Memory B cell (primary cell): ENCODE data around the gene KRT32.
A peak's percentile ranks its signal among the peaks of the same experiment; 100 is the strongest.

Source experiments
- ATAC-seq: fragments of 150-1000 bp; cut with Tn5 transposase; 2 replicates; pipeline ENCODE4 v1.10.0; 2021; ENCODE audit warnings: low read depth, mild to moderate bottlenecking, moderate library complexity
- DNase-seq, 2 donors: peaks; one replicate each; pipeline ENCODE4 v3.0.0; 2022; ENCODE audit warnings: low spot score in 2 of 2
- H3K27ac Mint-ChIP-seq: one replicate; pipeline ENCODE4 v1.8.0; 2022; ENCODE audit warnings: mild to moderate bottlenecking, moderate library complexity, mixed read lengths
- H3K27me3 Mint-ChIP-seq: one replicate; pipeline ENCODE4 v1.8.0; 2022; ENCODE audit warnings: mixed read lengths
- H3K36me3 Mint-ChIP-seq: one replicate; pipeline ENCODE4 v1.8.0; 2022; ENCODE audit warnings: mild to moderate bottlenecking, mixed read lengths
- H3K4me1 Mint-ChIP-seq: one replicate; pipeline ENCODE4 v1.8.0; 2022; ENCODE audit warnings: mixed read lengths
- H3K4me3 Mint-ChIP-seq: one replicate; pipeline ENCODE4 v1.8.0; 2022; ENCODE audit warnings: mild to moderate bottlenecking, moderate library complexity, mixed read lengths
- H3K9me3 Mint-ChIP-seq: one replicate; pipeline ENCODE4 v1.8.0; 2022; ENCODE audit warnings: mixed read lengths

Gene KRT32

GRCh38 chr17:41503202-41503601 lies 36.0 kb upstream of the KRT32 start:
- no peak overlapping the region for H3K4me3 Mint-ChIP-seq
- ATAC-seq (no peak), DNase-seq (no peak)
- H3K27ac Mint-ChIP-seq: no peak overlapping the region
- H3K4me1 Mint-ChIP-seq: peaks cover 15% of the 10 kb centered on the region
- peaks cover 15% of the 10 kb centered on the region for H3K27me3 Mint-ChIP-seq
- H3K9me3 Mint-ChIP-seq: no peaks in the 10 kb centered on the region
- H3K36me3 Mint-ChIP-seq: no peaks in the 10 kb centered on the region

- H3K4me3 Mint-ChIP-seq: no peak overlapping the region
- DNase-seq: no peak
- H3K36me3 Mint-ChIP-seq: no peaks in the 10 kb centered on the region
- peaks cover 15% of the 10 kb centered on the region for H3K4me1 Mint-ChIP-seq
- peaks cover 15% of the 10 kb centered on the region for H3K27me3 Mint-ChIP-seq
- H3K27ac Mint-ChIP-seq: no peak overlapping the region
- ATAC-seq: no peak
- H3K9me3 Mint-ChIP-seq: no peaks in the 10 kb centered on the region
Measured at GRCh38 chr17:41500131-41500911, 33.1 kb upstream of the KRT32 start.

- ATAC-seq: no peak
- Mint-ChIP-seq H3K27ac (no peak overlapping the region), H3K27me3 (peaks cover 15% of the 10 kb centered on the region), H3K9me3 (no peaks in the 10 kb centered on the region), H3K36me3 (no peaks in the 10 kb centered on the region), H3K4me1 (peaks cover 15% of the 10 kb centered on the region), H3K4me3 (no peak overlapping the region)
- no peak for DNase-seq
Measured at GRCh38 chr17:41499714-41500113, 32.5 kb upstream of the KRT32 start.

- Mint-ChIP-seq H3K4me1 (peaks cover 15% of the 10 kb centered on the region), H3K9me3 (no peaks in the 10 kb centered on the region), H3K27ac (no peak overlapping the region), H3K4me3 (no peak overlapping the region), H3K27me3 (peaks cover 15% of the 10 kb centered on the region), H3K36me3 (no peaks in the 10 kb centered on the region)
- DNase-seq: no peak
- no peak for ATAC-seq
Measured at GRCh38 chr17:41498276-41498675, 31.1 kb upstream of the KRT32 start.

GRCh38 chr17:41496803-41497484 lies 29.8 kb upstream of the KRT32 start:
- Mint-ChIP-seq H3K27me3 (peaks cover 14% of the 10 kb centered on the region), H3K36me3 (no peaks in the 10 kb centered on the region), H3K9me3 (no peaks in the 10 kb centered on the region), H3K27ac (no peak overlapping the region), H3K4me3 (no peak overlapping the region), H3K4me1 (peaks cover 15% of the 10 kb centered on the region)
- ATAC-seq (peak; percentile 70), DNase-seq (no peak)

- no peaks in the 10 kb centered on the region for H3K9me3 Mint-ChIP-seq
- no peak overlapping the region for H3K4me3 Mint-ChIP-seq
- no peak for ATAC-seq
- peaks cover 6% of the 10 kb centered on the region for H3K27me3 Mint-ChIP-seq
- peaks cover 17% of the 10 kb centered on the region for H3K4me1 Mint-ChIP-seq
- no peak overlapping the region for H3K27ac Mint-ChIP-seq
- no peak for DNase-seq
- no peaks in the 10 kb centered on the region for H3K36me3 Mint-ChIP-seq
Measured at GRCh38 chr17:41494524-41494923, 27.3 kb upstream of the KRT32 start.

DNA sequence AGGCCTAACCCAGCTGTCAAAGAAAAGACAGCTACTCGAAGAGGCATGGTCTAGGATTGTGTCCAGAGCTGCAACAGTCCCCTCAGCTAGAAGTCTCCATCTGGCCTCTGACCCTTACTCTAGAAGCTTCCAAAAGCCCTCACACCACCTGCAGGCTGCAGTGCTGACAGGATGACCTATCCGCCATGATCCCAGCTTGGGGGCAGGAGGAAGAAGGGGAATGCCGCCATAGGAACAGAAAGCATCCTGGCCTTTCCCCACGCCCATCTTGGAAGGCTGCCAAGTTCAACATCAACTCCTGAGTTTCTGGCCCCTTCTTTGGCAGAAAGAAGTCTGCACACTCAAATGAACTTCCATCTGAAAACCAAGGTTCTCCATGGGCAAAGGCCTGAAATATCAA lies 25.6 kb upstream of the KRT32 start:
- no peak overlapping the region for H3K27ac Mint-ChIP-seq
- peaks cover 2% of the 10 kb centered on the region for H3K27me3 Mint-ChIP-seq
- H3K36me3 Mint-ChIP-seq: no peaks in the 10 kb centered on the region
- no peak for ATAC-seq
- no peaks in the 10 kb centered on the region for H3K9me3 Mint-ChIP-seq
- DNase-seq: no peak
- H3K4me1 Mint-ChIP-seq: peaks cover 10% of the 10 kb centered on the region
- H3K4me3 Mint-ChIP-seq: no peak overlapping the region

GRCh38 chr17:41492351-41492750 lies 25.2 kb upstream of the KRT32 start:
- Mint-ChIP-seq H3K27me3 (peaks cover 4% of the 10 kb centered on the region), H3K27ac (no peak overlapping the region)

DNA sequence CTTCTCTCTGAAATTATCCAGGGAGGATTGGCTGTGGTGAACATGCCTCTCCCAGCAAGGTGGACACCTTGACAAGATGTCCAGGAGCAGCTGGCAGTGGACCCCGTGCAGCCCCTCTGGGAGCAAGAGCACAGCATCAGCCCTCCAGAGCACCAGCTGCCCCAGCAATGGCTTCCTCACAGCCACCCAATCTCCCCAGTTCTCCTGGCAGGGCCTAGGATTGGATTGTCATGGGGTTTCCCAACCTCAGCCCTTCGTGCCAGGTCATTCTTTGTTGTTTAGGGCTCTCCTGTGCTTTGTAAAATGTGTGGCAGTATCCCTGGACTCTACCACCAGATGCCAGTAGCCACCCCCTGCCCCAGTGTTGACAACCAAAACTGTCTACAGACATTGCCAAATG lies 24.3 kb upstream of the KRT32 start:
- H3K27ac Mint-ChIP-seq: no peak overlapping the region
- no peak for ATAC-seq

More at GRCh38 chr17:41492351-41492750, 25.2 kb upstream of the KRT32 start:
- H3K4me3 Mint-ChIP-seq: no peak overlapping the region
- no peaks in the 10 kb centered on the region for H3K36me3 Mint-ChIP-seq
- H3K4me1 Mint-ChIP-seq: peaks cover 10% of the 10 kb centered on the region
- DNase-seq: no peak
- no peak for ATAC-seq
- no peaks in the 10 kb centered on the region for H3K9me3 Mint-ChIP-seq

DNA sequence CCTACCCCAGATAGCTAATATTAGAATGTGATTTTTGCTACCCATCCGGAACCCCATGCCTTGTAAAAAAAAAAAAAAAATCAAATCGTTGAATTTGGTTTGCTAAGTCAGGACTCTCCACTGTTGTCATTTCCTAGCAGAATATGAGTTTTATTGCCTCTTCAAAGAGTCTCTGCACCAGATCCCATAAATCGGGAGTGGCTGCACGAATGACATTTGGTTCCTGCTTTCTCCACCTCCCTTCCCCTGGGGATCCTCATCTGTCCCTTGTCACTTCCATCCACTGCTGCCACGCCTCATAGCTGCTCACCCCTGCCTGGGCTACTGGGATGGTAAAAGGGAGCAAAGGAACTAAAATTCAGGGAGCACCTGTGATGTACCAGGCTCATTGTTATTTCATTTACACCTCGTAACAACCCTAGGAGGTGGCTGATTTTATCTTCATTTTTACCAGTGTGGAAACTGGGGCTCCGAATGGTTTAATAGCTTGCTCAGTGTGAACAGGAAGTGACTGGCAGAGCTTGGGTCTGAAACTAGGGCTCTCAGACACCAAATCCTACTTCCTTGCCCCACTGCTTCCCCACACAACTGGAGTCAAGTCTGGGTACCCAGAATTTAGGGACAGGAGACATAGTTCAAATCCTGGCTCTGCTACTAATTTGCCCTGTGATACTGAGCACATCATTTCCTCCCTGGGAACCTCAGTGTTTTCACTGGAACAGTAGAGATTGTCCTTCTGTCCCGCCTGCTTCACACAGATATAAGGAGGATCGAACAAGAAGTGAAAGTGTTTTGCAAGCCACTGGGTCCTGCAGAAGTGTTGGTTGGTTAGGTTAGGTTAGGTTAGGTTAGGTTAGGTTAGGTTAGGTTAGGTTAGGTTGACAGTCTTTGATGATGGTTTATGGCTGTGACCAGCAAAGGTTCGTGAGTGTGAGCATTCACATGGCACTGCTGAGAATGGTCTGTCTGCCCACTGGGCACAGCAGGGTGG lies 23.1 kb upstream of the KRT32 start:
- ATAC-seq (peak; percentile 19), DNase-seq (no peak)
- Mint-ChIP-seq H3K4me1 (peaks cover 7% of the 10 kb centered on the region), H3K27ac (no peak overlapping the region), H3K9me3 (no peaks in the 10 kb centered on the region), H3K4me3 (no peak overlapping the region), H3K27me3 (peaks cover 8% of the 10 kb centered on the region), H3K36me3 (no peaks in the 10 kb centered on the region)

More for the DNA sequence above, 24.3 kb upstream of the KRT32 start:
- Mint-ChIP-seq H3K4me1 (peaks cover 7% of the 10 kb centered on the region), H3K9me3 (no peaks in the 10 kb centered on the region), H3K4me3 (no peak overlapping the region), H3K36me3 (no peaks in the 10 kb centered on the region), H3K27me3 (peaks cover 5% of the 10 kb centered on the region)
- no peak for DNase-seq

DNA sequence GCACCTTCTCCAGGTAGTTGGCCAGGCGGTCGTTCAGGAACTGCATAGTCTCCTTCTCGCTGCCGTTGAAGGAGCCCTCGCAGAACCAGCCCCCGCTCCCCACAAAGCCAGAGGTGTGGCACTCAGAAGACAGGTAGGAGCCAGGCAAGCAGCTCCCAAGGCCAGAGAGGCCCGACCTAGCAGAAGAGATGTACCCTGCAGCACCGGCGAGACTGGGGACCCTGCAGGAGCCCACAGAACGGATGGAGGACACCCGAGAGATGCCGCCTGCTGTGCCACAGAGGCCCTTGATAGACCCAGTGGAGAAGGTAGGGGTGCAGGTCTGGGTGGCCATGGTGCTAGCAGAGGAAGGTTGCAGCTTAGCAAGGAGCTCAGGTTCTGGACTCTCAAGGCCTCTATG lies 22.3 kb upstream of the KRT32 start, which contains the start of gene KRT36:
Gene KRT36, minus strand, starts transcription at position 380 of the 400 bp plus-strand sequence. Its CDS starts 46 bp downstream, at position 334.
- DNase-seq (no peak), ATAC-seq (no peak)
- Mint-ChIP-seq H3K4me3 (no peak within 1 kb of the TSS), H3K36me3 (no peaks in the 10 kb centered on the region), H3K27me3 (peaks cover 10% of the 10 kb centered on the region), H3K27ac (no peak within 1 kb of the TSS), H3K9me3 (no peaks in the 10 kb centered on the region), H3K4me1 (peaks cover 7% of the 10 kb centered on the region)

DNA sequence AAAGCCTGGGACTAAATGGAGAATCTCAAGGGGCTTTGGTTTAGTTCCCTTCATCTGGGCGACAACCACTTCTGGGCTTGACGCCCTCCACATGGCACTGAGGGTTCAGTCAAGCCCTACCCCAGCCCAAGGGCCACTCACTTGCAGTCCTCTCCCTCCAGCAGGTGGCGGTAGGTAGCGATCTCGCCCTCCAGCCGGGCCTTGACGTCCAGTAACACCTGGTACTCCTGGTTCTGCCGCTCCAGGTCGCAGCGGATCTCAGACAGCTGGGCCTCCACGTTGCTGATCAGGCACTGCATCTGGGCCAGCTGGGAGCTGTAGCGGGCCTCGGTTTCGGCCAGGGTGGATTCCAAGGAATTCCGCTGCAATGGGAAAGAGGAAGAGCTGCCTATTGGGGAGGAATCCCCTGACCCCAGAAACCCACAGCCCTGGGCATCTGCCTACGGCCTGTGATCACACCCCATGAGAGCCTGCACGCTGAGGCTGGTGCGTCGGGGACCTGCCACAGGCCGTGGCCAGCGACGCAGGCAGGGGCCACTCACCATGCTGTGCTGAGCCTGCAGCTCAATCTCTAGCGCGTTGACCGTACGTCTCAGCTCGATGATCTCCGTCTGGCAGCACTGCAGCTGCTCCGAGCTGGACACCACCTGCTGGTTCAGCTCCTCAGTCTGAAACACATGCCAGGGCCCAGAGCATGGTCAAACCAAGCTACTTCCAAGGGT lies 19.8 kb upstream of the KRT32 start:
- Mint-ChIP-seq H3K27ac (no peak overlapping the region), H3K4me3 (no peak overlapping the region), H3K27me3 (peaks cover 10% of the 10 kb centered on the region), H3K4me1 (peaks cover 7% of the 10 kb centered on the region), H3K36me3 (no peaks in the 10 kb centered on the region), H3K9me3 (no peaks in the 10 kb centered on the region)
- peak in 1 of 2 donors; percentile 15 for DNase-seq
- ATAC-seq: no peak

GRCh38 chr17:41486316-41486715 lies 19.1 kb upstream of the KRT32 start:
- Mint-ChIP-seq H3K36me3 (no peaks in the 10 kb centered on the region), H3K4me1 (peaks cover 7% of the 10 kb centered on the region), H3K4me3 (no peak overlapping the region), H3K27ac (no peak overlapping the region), H3K27me3 (peaks cover 10% of the 10 kb centered on the region), H3K9me3 (no peaks in the 10 kb centered on the region)
- ATAC-seq (no peak), DNase-seq (no peak)
